OCI-LY1 (cell line): ENCODE data around the gene SHMT2.

Source experiments
- H2AFZ ChIP-seq: fragments of 200-600 bp; sonication (generic), shearing (Covaris generic); 2 replicates; pipeline ENCODE4 v1.6.0; 2014; ENCODE audit warnings: antibody characterized with exemption, mild to moderate bottlenecking, low read length
- H3F3A ChIP-seq: fragments of 200-600 bp; sonication (generic), shearing (Covaris generic); 2 replicates; pipeline ENCODE4 v1.6.0; 2014; ENCODE audit warnings: mild to moderate bottlenecking, antibody characterized with exemption, low read length, moderate library complexity; ENCODE audit not compliant: insufficient read depth
- H3K27ac ChIP-seq: fragments of 200-600 bp; sonication (generic); 2 replicates; pipeline ENCODE4 v1.5.1; 2014; ENCODE audit warnings: low read length, mixed run types, mild to moderate bottlenecking, low read depth; ENCODE audit not compliant: poor library complexity, severe bottlenecking
- H3K27me3 ChIP-seq: fragments of 200-600 bp; sonication (generic); 2 replicates; pipeline ENCODE4 v1.6.0; 2014; ENCODE audit warnings: antibody characterized with exemption, mild to moderate bottlenecking, low read length, moderate library complexity; ENCODE audit not compliant: insufficient read depth
- H3K36me3 ChIP-seq: fragments of 200-600 bp; sonication (generic); 2 replicates; pipeline ENCODE4 v1.6.1; 2014; ENCODE audit warnings: mild to moderate bottlenecking, antibody characterized with exemption, low read length, moderate library complexity, mixed read lengths; ENCODE audit not compliant: insufficient read depth
- H3K4me1 ChIP-seq: fragments of 200-600 bp; sonication (generic); 2 replicates; pipeline ENCODE4 v1.5.1; 2014; ENCODE audit warnings: mild to moderate bottlenecking, low read length, moderate library complexity; ENCODE audit not compliant: insufficient read depth, severe bottlenecking
- H3K4me2 ChIP-seq: fragments of 200-600 bp; sonication (generic), shearing (Covaris generic); 2 replicates; pipeline ENCODE4 v1.6.1; 2014; ENCODE audit warnings: low read length
- H3K4me3 ChIP-seq: fragments of 200-600 bp; sonication (generic); 2 replicates; pipeline ENCODE4 v1.5.1; 2014; ENCODE audit warnings: low read length, low read depth, mild to moderate bottlenecking, mixed read lengths; ENCODE audit not compliant: poor library complexity, severe bottlenecking
- H3K79me2 ChIP-seq: fragments of 200-600 bp; shearing (Covaris generic); 2 replicates; pipeline ENCODE4 v1.6.1; 2016; ENCODE audit warnings: mixed run types, low read length, mixed read lengths; ENCODE audit not compliant: insufficient read depth
- H3K9ac ChIP-seq: fragments of 200-600 bp; sonication (generic), shearing (Covaris generic); 2 replicates; pipeline ENCODE4 v1.6.1; 2014; ENCODE audit warnings: mild to moderate bottlenecking, low read length, mixed read lengths
- H3K9me2 ChIP-seq: fragments of 200-600 bp; sonication (generic), shearing (Covaris generic); 2 replicates; pipeline ENCODE4 v1.6.1; 2014; ENCODE audit warnings: low read depth, mild to moderate bottlenecking, low read length, mixed read lengths
- H3K9me3 ChIP-seq: fragments of 200-600 bp; shearing (Covaris generic); 2 replicates; pipeline ENCODE4 v1.6.1; 2014; ENCODE audit warnings: low read length, mixed read lengths
- H4K20me1 ChIP-seq: fragments of 200-600 bp; sonication (generic), shearing (Covaris generic); 2 replicates; pipeline ENCODE4 v1.6.0; 2016; ENCODE audit warnings: mild to moderate bottlenecking, low read length; ENCODE audit not compliant: insufficient read depth
- CTCF ChIP-seq: fragments of 200-600 bp; sonication (generic), shearing (Covaris generic); IDR thresholded peaks from 2 replicates; pipeline ENCODE4 v1.5.1; 2017; ENCODE audit warnings: mild to moderate bottlenecking, antibody characterized with exemption, low read length, moderate library complexity, mixed read lengths
- EZH2 ChIP-seq: fragments of 200-600 bp; sonication (generic), shearing (Covaris generic); IDR thresholded peaks from 2 replicates; pipeline ENCODE4 v1.8.0; 2017; ENCODE audit warnings: borderline replicate concordance, mixed run types, mild to moderate bottlenecking, antibody characterized with exemption, low read length, moderate library complexity, mixed read lengths

Gene SHMT2

DNA sequence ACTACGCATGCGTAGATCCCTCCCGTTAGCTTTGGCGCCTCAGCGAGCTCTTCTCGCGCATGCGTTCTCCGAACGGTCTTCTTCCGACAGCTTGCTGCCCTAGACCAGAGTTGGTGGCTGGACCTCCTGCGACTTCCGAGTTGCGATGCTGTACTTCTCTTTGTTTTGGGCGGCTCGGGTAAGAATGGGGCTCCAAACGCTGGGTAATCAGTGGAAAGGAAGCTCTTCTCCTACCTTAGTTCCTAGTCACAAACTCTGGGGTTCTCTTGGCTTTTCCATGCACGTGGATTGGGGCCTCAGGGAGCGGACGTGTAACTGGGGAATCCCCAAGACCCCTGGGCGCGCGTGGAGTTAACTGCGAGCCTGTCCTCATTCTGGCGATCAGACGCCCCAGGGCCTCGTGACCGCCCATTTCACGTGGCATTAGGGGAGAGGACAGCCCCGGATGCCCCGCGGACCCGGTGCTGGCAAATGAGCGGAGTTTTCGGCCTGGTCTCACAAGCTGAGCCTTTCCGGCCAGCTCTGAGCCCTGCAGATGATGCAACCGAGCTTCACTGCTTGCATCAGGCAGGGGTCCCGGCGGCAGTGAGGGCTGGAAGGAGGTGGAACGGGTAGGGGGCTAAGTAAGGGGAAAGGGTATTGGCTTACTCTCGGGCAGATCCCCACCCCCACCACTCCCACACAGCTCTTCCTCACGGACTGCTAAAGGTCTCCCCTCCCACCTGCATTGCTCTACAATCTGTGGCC lies at the start of gene SHMT2:
Gene SHMT2, plus strand, starts transcription at position 78 of the 747 bp plus-strand sequence. Its CDS starts 68 bp downstream, at position 146.
- H3K4me1 ChIP-seq = peaks cover 87% of the 10 kb centered on the region
- H3K27ac ChIP-seq = peak within 1 kb of the TSS; percentile 97
- no peaks in the 10 kb centered on the region for H3K9me2 ChIP-seq
- TF ChIP-seq CTCF (no peak), EZH2 (no peak)
- peaks cover 46% of the 10 kb centered on the region for H3K36me3 ChIP-seq
- H3K4me3 ChIP-seq = peak within 1 kb of the TSS; percentile 94
- H3F3A ChIP-seq = peaks cover 11% of the 10 kb centered on the region; the same call in 1 of the 2 replicates
- H3K27me3 ChIP-seq = no peaks in the 10 kb centered on the region
- peak within 1 kb of the TSS; percentile 88 for H3K4me2 ChIP-seq
- no peaks in the 10 kb centered on the region for H3K9me3 ChIP-seq
- peak within 1 kb of the TSS; percentile 98 for H3K9ac ChIP-seq
- H2AFZ ChIP-seq = peak within 1 kb of the TSS; percentile 25; the same call in 1 of the 2 replicates
- H4K20me1 ChIP-seq = no peaks in the 10 kb centered on the region
- H3K79me2 ChIP-seq = peaks cover 18% of the 10 kb centered on the region

DNA sequence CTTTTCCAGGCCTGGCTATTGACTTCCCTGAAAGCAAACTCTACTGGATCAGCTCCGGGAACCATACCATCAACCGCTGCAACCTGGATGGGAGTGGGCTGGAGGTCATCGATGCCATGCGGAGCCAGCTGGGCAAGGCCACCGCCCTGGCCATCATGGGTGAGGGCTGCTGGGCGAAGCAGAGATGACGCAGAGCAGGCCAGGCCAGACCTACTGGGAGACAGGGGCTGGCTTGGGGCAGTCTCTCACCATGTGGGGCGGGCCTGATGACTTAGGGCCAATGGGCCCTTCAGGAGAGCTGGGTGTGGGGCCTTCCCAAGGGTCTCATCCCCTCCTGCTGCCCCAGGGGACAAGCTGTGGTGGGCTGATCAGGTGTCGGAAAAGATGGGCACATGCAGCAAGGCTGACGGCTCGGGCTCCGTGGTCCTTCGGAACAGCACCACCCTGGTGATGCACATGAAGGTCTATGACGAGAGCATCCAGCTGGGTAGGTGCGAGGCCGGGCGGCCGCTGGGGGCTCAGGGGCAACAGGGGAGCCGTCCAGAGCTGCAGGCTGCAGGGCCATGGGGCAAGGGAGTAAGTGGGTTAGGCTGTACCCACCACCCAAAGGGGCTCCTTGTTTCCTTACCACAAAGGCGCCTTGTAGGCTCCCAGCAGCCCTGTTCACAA lies 49.1 kb upstream of the SHMT2 start:
- no peaks in the 10 kb centered on the region for H3K9me3 ChIP-seq
- H3K4me1 ChIP-seq = peaks cover 13% of the 10 kb centered on the region
- H2AFZ ChIP-seq = no peak overlapping the region
- H3K9ac ChIP-seq = no peak overlapping the region
- no peaks in the 10 kb centered on the region for H3K79me2 ChIP-seq
- no peak overlapping the region for H3K4me3 ChIP-seq
- H4K20me1 ChIP-seq = no peaks in the 10 kb centered on the region
- no peaks in the 10 kb centered on the region for H3F3A ChIP-seq
- H3K27me3 ChIP-seq = peaks cover 6% of the 10 kb centered on the region
- no peak overlapping the region for H3K4me2 ChIP-seq
- H3K9me2 ChIP-seq = no peaks in the 10 kb centered on the region
- H3K27ac ChIP-seq = no peak overlapping the region
- TF ChIP-seq CTCF = no peak
- TF ChIP-seq EZH2 = no peak
- no peaks in the 10 kb centered on the region for H3K36me3 ChIP-seq

GRCh38 chr12:57181072-57181471 lies 48.4 kb upstream of the SHMT2 start:
- H4K20me1 ChIP-seq = no peaks in the 10 kb centered on the region
- H3K9me3 ChIP-seq = no peaks in the 10 kb centered on the region
- no peak overlapping the region for H3K27ac ChIP-seq
- H3K79me2 ChIP-seq = no peaks in the 10 kb centered on the region
- no peaks in the 10 kb centered on the region for H3K9me2 ChIP-seq
- H3K36me3 ChIP-seq = no peaks in the 10 kb centered on the region
- TF ChIP-seq EZH2 (no peak), CTCF (no peak)
- H3K9ac ChIP-seq = no peak overlapping the region
- H2AFZ ChIP-seq = no peak overlapping the region
- H3K27me3 ChIP-seq = peaks cover 6% of the 10 kb centered on the region
- peaks cover 13% of the 10 kb centered on the region for H3K4me1 ChIP-seq
- no peak overlapping the region for H3K4me3 ChIP-seq
- no peak overlapping the region for H3K4me2 ChIP-seq
- H3F3A ChIP-seq = no peaks in the 10 kb centered on the region
